B cell (primary cell): ENCODE results near the gene SNX14.

Experiments
- EZH2 ChIP-seq: IDR thresholded peaks from 2 replicates; pipeline ENCODE4 v1.6.1; 2012; ENCODE audit warnings: borderline replicate concordance, low read depth, mild to moderate bottlenecking, moderate library complexity, low read length; ENCODE audit not compliant: insufficient read depth, poor library complexity, severe bottlenecking
- TF ChIP-seq, protein P1 (sequence below): fragments of 200-600 bp; IDR thresholded peaks from one replicate; pipeline ENCODE4 v1.8.0; 2022; ENCODE audit warnings: antibody characterized with exemption, mild to moderate bottlenecking

DNA sequence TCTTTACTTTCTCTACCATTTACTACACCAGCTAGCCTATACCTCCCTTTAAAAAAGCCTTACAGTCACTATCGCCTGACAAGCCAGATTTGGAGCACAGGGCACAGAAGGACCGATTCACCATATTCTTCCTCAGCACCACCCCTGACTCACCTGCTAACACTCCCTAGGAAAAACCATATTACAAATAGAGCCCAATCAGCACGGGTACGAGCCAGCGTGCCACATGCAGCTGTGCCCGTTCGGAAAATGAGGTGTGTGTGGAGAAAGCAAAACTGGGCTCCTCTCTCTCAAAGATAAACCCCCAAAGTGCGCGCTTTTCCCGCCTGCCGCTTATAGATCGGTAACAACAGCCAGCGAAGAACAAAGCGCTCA lies 47.9 kb upstream of the SNX14 start:
- TF ChIP-seq, protein P1, sequence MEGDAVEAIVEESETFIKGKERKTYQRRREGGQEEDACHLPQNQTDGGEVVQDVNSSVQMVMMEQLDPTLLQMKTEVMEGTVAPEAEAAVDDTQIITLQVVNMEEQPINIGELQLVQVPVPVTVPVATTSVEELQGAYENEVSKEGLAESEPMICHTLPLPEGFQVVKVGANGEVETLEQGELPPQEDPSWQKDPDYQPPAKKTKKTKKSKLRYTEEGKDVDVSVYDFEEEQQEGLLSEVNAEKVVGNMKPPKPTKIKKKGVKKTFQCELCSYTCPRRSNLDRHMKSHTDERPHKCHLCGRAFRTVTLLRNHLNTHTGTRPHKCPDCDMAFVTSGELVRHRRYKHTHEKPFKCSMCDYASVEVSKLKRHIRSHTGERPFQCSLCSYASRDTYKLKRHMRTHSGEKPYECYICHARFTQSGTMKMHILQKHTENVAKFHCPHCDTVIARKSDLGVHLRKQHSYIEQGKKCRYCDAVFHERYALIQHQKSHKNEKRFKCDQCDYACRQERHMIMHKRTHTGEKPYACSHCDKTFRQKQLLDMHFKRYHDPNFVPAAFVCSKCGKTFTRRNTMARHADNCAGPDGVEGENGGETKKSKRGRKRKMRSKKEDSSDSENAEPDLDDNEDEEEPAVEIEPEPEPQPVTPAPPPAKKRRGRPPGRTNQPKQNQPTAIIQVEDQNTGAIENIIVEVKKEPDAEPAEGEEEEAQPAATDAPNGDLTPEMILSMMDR = no peak
- no peak for TF ChIP-seq EZH2
